Loucy (cell line): ENCODE measurements around the gene PITPNC1.

ENCODE experiments used
- H2AFZ ChIP-seq: fragments of 200-600 bp; sonication (generic); 2 replicates; pipeline ENCODE4 v1.6.0; 2016; ENCODE audit warnings: antibody characterized with exemption, mild to moderate bottlenecking, low read length, moderate library complexity
- H3F3A ChIP-seq: fragments of 200-600 bp; 2 replicates; pipeline ENCODE4 v1.6.0; 2016; ENCODE audit warnings: antibody characterized with exemption, low read depth, mild to moderate bottlenecking
- H3K27me3 ChIP-seq: fragments of 200-600 bp; sonication (generic); 2 replicates; pipeline ENCODE4 v1.6.1; 2014; ENCODE audit warnings: low read length, mild to moderate bottlenecking; ENCODE audit not compliant: insufficient read depth, poor library complexity, severe bottlenecking
- H3K36me3 ChIP-seq: fragments of 200-600 bp; sonication (generic); 2 replicates; pipeline ENCODE4 v1.6.1; 2016; ENCODE audit warnings: low read length; ENCODE audit not compliant: insufficient read depth
- H3K4me1 ChIP-seq: fragments of 200-600 bp; sonication (generic); 2 replicates; pipeline ENCODE4 v1.5.1; 2014; ENCODE audit warnings: low read length, mild to moderate bottlenecking; ENCODE audit not compliant: insufficient read depth, poor library complexity, severe bottlenecking
- H3K4me2 ChIP-seq: fragments of 200-600 bp; sonication (generic); 2 replicates; pipeline ENCODE4 v1.6.0; 2014; ENCODE audit warnings: antibody characterized with exemption, low read length, low read depth, mild to moderate bottlenecking; ENCODE audit not compliant: poor library complexity, severe bottlenecking
- H3K4me3 ChIP-seq: fragments of 200-600 bp; sonication (generic); 2 replicates; pipeline ENCODE4 v1.5.1; 2014; ENCODE audit warnings: low read length, mild to moderate bottlenecking, mixed read lengths; ENCODE audit not compliant: poor library complexity, severe bottlenecking
- H3K79me2 ChIP-seq: fragments of 200-600 bp; sonication (generic); 2 replicates; pipeline ENCODE4 v1.6.1; 2014; ENCODE audit warnings: low read length; ENCODE audit not compliant: insufficient read depth
- H3K9ac ChIP-seq: fragments of 200-600 bp; sonication (generic); 2 replicates; pipeline ENCODE4 v1.6.0; 2014; ENCODE audit warnings: mild to moderate bottlenecking, low read depth, low read length, moderate library complexity; ENCODE audit not compliant: poor library complexity, severe bottlenecking
- H3K9me2 ChIP-seq: fragments of 200-600 bp; sonication (generic); replicated peaks from 2 replicates; pipeline ENCODE4 v1.6.1; 2016; ENCODE audit warnings: low read depth, low read length, mixed read lengths
- H3K9me3 ChIP-seq: fragments of 200-600 bp; sonication (generic); 2 replicates; pipeline ENCODE4 v1.6.1; 2014; ENCODE audit warnings: mild to moderate bottlenecking, antibody characterized with exemption, low read length, low read depth; ENCODE audit not compliant: insufficient read depth
- H4K20me1 ChIP-seq: fragments of 200-600 bp; sonication (generic); 2 replicates; pipeline ENCODE4 v1.6.0; 2014; ENCODE audit warnings: antibody characterized with exemption, low read length, mild to moderate bottlenecking; ENCODE audit not compliant: insufficient read depth, poor library complexity, severe bottlenecking
- EZH2phosphoT487 ChIP-seq: fragments of 200-600 bp; IDR thresholded peaks from 2 replicates; pipeline ENCODE4 v1.6.1; 2018; ENCODE audit warnings: antibody characterized with exemption, mild to moderate bottlenecking, moderate library complexity, borderline replicate concordance
- TF ChIP-seq, protein P1 (sequence below): fragments of 200-600 bp; sonication (generic); conservative IDR thresholded peaks from 2 replicates; pipeline ENCODE4 v1.5.1; 2014; ENCODE audit warnings: mild to moderate bottlenecking, antibody characterized with exemption, low read length

The PITPNC1 gene

DNA sequence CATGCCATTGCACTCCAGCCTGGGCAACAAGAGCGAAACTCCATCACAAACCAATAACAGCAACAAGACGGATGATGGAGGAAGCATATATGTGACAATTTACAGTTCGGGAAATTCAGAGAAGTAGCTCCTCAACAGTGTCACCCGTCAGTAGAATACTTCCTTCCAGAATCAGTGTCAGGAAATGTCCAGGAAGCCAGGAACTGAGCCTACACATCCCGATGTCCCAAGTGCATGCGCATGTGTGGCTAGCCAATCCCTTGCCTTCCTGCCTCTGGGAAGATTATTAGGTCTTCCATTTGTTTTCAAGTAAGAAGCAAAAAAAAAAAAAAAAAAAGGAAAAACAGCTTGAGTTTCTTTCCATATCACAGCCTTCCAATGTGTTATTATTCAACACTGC is 1.4 kb upstream of the PITPNC1 start:
- Histone ChIP-seq H3K4me2 (peak overlapping the region; percentile 93), H3K79me2 (no peaks in the 10 kb centered on the region), H3K4me3 (peak overlapping the region; percentile 78), H3K36me3 (no peaks in the 10 kb centered on the region), H3K9me3 (no peaks in the 10 kb centered on the region), H3K4me1 (peaks cover 26% of the 10 kb centered on the region), H4K20me1 (no peaks in the 10 kb centered on the region), H3K27me3 (no peaks in the 10 kb centered on the region), H3K9ac (no peak overlapping the region), H3K9me2 (no peaks in the 10 kb centered on the region), H2AFZ (no peak overlapping the region), H3F3A (no peaks in the 10 kb centered on the region)
- no peak for TF ChIP-seq EZH2phosphoT487
- TF ChIP-seq, protein P1, sequence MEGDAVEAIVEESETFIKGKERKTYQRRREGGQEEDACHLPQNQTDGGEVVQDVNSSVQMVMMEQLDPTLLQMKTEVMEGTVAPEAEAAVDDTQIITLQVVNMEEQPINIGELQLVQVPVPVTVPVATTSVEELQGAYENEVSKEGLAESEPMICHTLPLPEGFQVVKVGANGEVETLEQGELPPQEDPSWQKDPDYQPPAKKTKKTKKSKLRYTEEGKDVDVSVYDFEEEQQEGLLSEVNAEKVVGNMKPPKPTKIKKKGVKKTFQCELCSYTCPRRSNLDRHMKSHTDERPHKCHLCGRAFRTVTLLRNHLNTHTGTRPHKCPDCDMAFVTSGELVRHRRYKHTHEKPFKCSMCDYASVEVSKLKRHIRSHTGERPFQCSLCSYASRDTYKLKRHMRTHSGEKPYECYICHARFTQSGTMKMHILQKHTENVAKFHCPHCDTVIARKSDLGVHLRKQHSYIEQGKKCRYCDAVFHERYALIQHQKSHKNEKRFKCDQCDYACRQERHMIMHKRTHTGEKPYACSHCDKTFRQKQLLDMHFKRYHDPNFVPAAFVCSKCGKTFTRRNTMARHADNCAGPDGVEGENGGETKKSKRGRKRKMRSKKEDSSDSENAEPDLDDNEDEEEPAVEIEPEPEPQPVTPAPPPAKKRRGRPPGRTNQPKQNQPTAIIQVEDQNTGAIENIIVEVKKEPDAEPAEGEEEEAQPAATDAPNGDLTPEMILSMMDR, result no peak

DNA sequence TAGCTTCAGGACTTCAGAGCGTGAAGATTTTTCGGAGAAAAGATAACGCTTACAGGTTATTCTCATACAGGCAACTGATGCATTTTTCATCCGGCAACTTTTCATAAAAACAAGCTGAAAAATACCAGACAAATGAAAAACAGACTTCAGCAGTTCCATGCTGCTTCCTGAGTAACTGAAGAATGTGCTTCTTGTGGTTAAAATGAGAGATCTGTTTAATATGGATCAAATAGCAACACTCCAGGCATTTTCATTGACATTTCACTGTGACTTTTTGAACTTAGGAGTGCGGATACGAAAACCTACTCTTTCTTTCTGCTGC is 705 bp upstream of the PITPNC1 start:
- Histone ChIP-seq H2AFZ (peak overlapping the region; percentile 86), H3K9me3 (no peaks in the 10 kb centered on the region), H3K4me3 (peak overlapping the region; percentile 78), H3F3A (no peaks in the 10 kb centered on the region), H3K4me1 (peaks cover 26% of the 10 kb centered on the region), H4K20me1 (no peaks in the 10 kb centered on the region), H3K79me2 (no peaks in the 10 kb centered on the region), H3K9me2 (no peaks in the 10 kb centered on the region), H3K36me3 (no peaks in the 10 kb centered on the region), H3K4me2 (peak overlapping the region; percentile 93), H3K9ac (peak overlapping the region; percentile 89), H3K27me3 (no peaks in the 10 kb centered on the region)
- TF ChIP-seq EZH2phosphoT487, result no peak
- TF ChIP-seq, protein P1, result no peak

DNA sequence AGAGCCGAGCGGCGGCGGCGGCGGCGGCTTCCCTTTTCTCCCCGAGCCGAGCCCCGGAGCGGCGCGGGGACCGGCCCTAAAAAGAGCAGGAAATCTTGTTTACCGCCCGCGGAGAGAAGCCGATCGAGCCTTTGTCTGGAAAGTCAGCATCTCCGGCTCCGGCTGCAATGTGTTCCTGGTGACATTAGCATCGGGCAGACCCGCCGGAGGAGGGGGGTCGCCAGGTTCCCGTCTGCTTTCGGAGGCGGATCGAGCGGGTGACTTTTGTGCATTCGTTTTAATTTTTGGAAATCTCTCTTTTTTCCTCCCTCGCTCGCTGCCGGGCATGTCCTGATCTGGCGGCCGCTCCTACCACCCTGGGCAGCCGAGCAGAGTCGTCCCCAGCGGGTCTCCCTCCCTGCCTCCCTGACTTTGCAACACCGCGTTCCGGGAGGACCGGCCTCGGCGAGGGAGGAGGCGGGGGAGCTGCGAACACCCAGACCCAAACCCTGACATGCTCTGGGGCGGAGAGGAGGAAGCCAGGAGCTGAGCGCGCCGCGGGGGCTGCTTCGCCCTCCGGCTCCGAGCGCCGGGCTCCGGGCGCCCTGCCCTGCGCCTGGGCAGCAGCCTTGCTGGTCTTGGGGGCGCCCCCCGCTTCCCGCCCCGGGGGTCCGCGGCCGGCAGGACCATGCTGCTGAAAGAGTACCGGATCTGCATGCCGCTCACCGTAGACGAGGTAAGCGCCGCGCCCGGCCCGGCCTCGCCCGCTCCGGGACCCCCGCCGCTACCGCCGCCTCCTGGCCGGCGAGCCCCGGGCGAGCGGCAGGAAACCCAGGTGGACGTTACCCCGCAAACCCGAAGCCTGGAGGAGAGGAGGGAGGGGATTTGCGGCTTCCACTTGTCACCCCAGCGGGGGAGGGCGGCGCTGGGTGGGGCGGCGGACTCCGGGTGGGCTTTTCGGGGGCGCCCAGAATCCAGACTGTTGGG is 690 bp downstream of the PITPNC1 start:
- H4K20me1 ChIP-seq, result no peaks in the 10 kb centered on the region
- H3K9me2 ChIP-seq, result no peaks in the 10 kb centered on the region
- no peaks in the 10 kb centered on the region for H3K79me2 ChIP-seq
- H3K4me3 ChIP-seq, result peak overlapping the region; percentile 78
- TF ChIP-seq EZH2phosphoT487, result no peak
- TF ChIP-seq, protein P1, result peak; percentile 35; the same call in 1 of the 2 replicates
- no peaks in the 10 kb centered on the region for H3K9me3 ChIP-seq
- H3K36me3 ChIP-seq, result no peaks in the 10 kb centered on the region
- H3K27me3 ChIP-seq, result no peaks in the 10 kb centered on the region
- peak overlapping the region; percentile 86 for H2AFZ ChIP-seq
- peak overlapping the region; percentile 89 for H3K9ac ChIP-seq
- H3F3A ChIP-seq, result no peaks in the 10 kb centered on the region
- H3K4me1 ChIP-seq, result peaks cover 26% of the 10 kb centered on the region
- H3K4me2 ChIP-seq, result peak overlapping the region; percentile 93
